ENCODE measurements around the gene NUDC. TPM values are rescaled to one million over a fixed set of nuclear protein-coding genes. Genes with fewer than 3 reads are reported as not detected.
"Not testable (repeated sequence)": the region's sequence is repeated elsewhere in the genome, so short reads cannot be mapped to it uniquely, and the experiment has no call there.

NUDC gene
- total RNA-seq, 1 donor from 2014 or later = 54.4 TPM

DNA sequence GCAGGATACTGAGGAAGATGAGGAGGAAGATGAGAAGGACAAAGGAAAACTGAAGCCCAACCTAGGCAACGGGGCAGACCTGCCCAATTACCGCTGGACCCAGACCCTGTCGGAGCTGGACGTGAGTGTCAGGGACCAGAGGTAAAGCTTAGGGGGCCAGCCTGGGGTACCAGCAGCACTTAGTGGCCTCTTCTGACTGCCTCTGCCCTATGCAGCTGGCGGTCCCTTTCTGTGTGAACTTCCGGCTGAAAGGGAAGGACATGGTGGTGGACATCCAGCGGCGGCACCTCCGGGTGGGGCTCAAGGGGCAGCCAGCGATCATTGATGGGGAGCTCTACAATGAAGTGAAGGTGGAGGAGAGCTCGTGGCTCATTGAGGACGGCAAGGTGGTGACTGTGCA lies 21.1 kb downstream of the NUDC start:
- no peak for DNase-seq (ENCODE audit: low spot score in 2 of 2, unreplicated experiment in 2 of 2)
- no peaks in the 10 kb centered on the region for H3K9me3 Mint-ChIP-seq
- TF ChIP-seq, protein P1, sequence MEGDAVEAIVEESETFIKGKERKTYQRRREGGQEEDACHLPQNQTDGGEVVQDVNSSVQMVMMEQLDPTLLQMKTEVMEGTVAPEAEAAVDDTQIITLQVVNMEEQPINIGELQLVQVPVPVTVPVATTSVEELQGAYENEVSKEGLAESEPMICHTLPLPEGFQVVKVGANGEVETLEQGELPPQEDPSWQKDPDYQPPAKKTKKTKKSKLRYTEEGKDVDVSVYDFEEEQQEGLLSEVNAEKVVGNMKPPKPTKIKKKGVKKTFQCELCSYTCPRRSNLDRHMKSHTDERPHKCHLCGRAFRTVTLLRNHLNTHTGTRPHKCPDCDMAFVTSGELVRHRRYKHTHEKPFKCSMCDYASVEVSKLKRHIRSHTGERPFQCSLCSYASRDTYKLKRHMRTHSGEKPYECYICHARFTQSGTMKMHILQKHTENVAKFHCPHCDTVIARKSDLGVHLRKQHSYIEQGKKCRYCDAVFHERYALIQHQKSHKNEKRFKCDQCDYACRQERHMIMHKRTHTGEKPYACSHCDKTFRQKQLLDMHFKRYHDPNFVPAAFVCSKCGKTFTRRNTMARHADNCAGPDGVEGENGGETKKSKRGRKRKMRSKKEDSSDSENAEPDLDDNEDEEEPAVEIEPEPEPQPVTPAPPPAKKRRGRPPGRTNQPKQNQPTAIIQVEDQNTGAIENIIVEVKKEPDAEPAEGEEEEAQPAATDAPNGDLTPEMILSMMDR (IDR thresholded peaks at IDR 0.05; ENCODE audit: unreplicated experiment) = no peak
- peaks cover 5% of the 10 kb centered on the region for H3K4me1 Mint-ChIP-seq
- no peak overlapping the region for H3K27ac Mint-ChIP-seq
- no peaks in the 10 kb centered on the region for H3K27me3 Mint-ChIP-seq (ENCODE audit: low read depth)
- H3K36me3 Mint-ChIP-seq = peaks cover 34% of the 10 kb centered on the region
- H3K4me3 Mint-ChIP-seq = no peak overlapping the region

DNA sequence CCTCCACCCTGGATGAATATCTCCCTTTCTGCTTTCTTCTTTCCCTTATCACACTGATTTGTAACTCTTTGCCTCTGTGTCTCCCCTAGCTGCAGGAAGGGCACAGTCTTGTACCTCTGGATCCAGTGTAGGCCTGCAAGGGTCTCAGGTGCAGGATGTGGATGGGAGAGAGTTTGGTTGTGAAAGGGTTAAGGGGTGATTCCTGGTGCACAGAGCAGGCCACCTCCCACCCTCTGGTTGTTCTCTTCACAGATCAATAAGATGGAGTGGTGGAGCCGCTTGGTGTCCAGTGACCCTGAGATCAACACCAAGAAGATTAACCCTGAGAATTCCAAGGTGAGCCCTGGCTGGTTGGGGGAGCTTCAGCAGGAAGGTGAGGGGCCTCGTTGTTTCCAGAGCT lies 23.6 kb downstream of the NUDC start:
- no peaks in the 10 kb centered on the region for H3K9me3 Mint-ChIP-seq
- no peaks in the 10 kb centered on the region for H3K27me3 Mint-ChIP-seq (ENCODE audit: low read depth)
- H3K4me3 Mint-ChIP-seq = no peak overlapping the region
- peaks cover 39% of the 10 kb centered on the region for H3K36me3 Mint-ChIP-seq
- peak overlapping the region; percentile 43 for H3K27ac Mint-ChIP-seq
- DNase-seq (ENCODE audit: low spot score in 2 of 2, unreplicated experiment in 2 of 2) = no peak
- TF ChIP-seq, protein P1 (IDR thresholded peaks at IDR 0.05; ENCODE audit: unreplicated experiment) = no peak
- peaks cover 7% of the 10 kb centered on the region for H3K4me1 Mint-ChIP-seq

DNA sequence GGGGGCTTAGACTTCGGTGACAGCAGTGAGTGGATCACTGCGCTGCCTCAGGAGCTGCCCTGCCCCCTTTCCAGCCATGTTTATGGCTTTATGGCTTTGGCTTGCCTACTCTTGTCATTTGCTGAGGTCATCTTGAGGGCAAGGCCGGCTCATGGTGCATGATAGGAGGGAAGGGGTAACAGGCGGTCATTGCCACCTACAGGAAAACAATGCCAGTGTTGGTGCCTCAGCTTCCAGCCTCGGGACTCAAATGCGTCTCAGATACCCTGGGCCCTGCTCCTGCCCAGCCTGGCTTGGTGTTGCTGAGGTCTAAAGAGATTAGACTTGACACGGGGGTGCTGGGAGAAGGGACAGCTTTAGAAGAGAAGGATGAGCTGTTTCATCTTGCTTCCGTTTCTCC lies 24.2 kb downstream of the NUDC start:
- TF ChIP-seq, protein P1 (IDR thresholded peaks at IDR 0.05; ENCODE audit: unreplicated experiment) = no peak
- no peak for DNase-seq (ENCODE audit: low spot score in 2 of 2, unreplicated experiment in 2 of 2)
- Mint-ChIP-seq H3K27ac (peak overlapping the region; percentile 39), H3K9me3 (no peaks in the 10 kb centered on the region), H3K27me3 (ENCODE audit: low read depth) (no peaks in the 10 kb centered on the region), H3K4me1 (peaks cover 7% of the 10 kb centered on the region), H3K4me3 (no peak overlapping the region), H3K36me3 (peaks cover 39% of the 10 kb centered on the region)

DNA sequence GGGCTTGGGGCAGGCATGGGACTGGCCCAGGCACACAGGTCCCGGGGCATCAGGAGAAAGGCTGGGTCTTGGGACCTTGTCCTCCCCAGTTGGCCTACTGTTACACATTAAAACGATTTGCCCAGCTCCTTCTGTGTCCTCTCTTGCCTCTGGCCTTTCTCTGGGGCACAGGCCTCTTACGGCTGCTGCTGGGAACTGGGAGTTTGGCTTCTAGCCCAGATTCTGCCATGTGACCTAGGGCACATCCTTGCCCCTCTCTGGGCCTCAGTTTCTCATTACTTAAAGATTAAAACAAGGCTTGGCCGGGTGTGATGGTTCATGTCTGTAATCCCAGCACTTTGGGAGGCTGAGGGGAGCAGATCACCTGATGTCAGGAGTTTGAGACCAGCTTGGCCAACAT lies 24.7 kb downstream of the NUDC start:
- no peak overlapping the region for H3K4me3 Mint-ChIP-seq
- peak overlapping the region; percentile 39 for H3K27ac Mint-ChIP-seq
- H3K4me1 Mint-ChIP-seq = peaks cover 7% of the 10 kb centered on the region
- H3K36me3 Mint-ChIP-seq = peaks cover 39% of the 10 kb centered on the region
- TF ChIP-seq, protein P1 (IDR thresholded peaks at IDR 0.05; ENCODE audit: unreplicated experiment) = no peak
- no peaks in the 10 kb centered on the region for H3K9me3 Mint-ChIP-seq
- no peaks in the 10 kb centered on the region for H3K27me3 Mint-ChIP-seq (ENCODE audit: low read depth)
- no peak for DNase-seq (ENCODE audit: low spot score in 2 of 2, unreplicated experiment in 2 of 2)

DNA sequence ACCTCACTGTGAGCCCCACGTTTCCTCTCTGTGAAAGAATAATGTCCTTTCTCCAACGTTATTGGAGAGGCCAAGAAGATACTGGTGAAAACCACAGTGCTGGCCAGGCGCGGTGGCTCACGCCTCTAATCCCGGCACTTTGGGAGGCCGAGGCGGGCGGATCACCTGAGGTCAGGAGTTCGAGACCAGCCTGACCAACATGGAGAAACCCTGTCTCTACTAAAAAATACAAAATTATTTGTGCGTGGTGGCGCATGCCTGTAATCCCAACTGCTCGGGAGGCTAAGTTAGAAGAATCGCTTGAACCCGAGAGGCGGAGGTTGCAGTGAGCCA lies 27.1 kb downstream of the NUDC start:
- H3K9me3 Mint-ChIP-seq; DNase-seq (ENCODE audit: low spot score in 2 of 2, unreplicated experiment in 2 of 2); H3K4me1 Mint-ChIP-seq; H3K27ac Mint-ChIP-seq; H3K4me3 Mint-ChIP-seq; H3K27me3 Mint-ChIP-seq (ENCODE audit: low read depth): not testable (repeated sequence)
- H3K36me3 Mint-ChIP-seq = peaks cover 32% of the 10 kb centered on the region

DNA sequence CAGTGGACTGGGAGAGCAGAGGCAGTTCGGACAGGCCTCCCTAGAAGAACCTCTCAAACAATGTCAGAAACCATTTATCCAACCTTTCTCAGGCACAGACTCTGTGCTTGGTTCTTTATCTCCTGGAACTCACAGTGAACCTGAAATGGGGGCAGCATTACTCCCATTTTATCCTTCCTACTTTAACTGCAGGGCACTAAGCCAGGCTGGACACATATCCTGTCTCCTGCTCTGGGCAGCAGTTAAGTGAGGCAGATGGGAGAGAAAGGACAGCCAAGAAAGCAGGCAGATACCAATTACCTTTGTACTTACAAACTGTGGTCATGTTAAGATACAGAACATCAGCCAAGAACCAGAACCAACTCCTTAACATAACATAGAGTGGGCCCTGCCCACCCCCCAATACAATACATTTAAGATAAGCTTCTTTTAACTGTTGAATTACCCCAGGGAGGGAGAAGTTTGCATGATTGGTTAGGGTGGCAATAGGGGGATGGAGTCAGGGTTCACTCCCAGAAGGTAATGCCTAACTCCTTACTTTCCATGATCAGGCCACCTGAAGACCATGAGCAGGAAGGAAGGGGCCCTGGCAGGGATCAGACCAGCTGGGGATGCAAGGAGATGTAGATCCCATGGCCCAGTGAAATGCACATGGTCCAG lies 27.9 kb downstream of the NUDC start:
- no peaks in the 10 kb centered on the region for H3K9me3 Mint-ChIP-seq
- no peaks in the 10 kb centered on the region for H3K27me3 Mint-ChIP-seq (ENCODE audit: low read depth)
- DNase-seq (ENCODE audit: low spot score in 2 of 2, unreplicated experiment in 2 of 2) = no peak
- peaks cover 34% of the 10 kb centered on the region for H3K36me3 Mint-ChIP-seq
- no peak overlapping the region for H3K4me3 Mint-ChIP-seq
- H3K27ac Mint-ChIP-seq = no peak overlapping the region
- peaks cover 7% of the 10 kb centered on the region for H3K4me1 Mint-ChIP-seq
- TF ChIP-seq, protein P1 (IDR thresholded peaks at IDR 0.05; ENCODE audit: unreplicated experiment) = no peak

All from mesothelial cell of epicardium (in vitro differentiated cells).